GM19238 (cell line): ENCODE data around the gene METTL25.

Experiments
- DNase-seq: peaks from one replicate; pipeline ENCODE4 v3.0.0; 2011; ENCODE audit warnings: low spot score; ENCODE audit not compliant: insufficient read length

Gene METTL25

GRCh38 chr12:82470906-82471512 lies 112.7 kb downstream of the METTL25 start:
- no peak for DNase-seq

GRCh38 chr12:82473111-82473754 lies 114.9 kb downstream of the METTL25 start:
- no peak for DNase-seq

GRCh38 chr12:82474181-82474797 lies 116.0 kb downstream of the METTL25 start:
- no peak for DNase-seq

- DNase-seq: no peak
These were observed 116.5 kb downstream of the METTL25 start for GRCh38 chr12:82474798-82475184.

GRCh38 chr12:82475211-82475610 lies 116.9 kb downstream of the METTL25 start:
- DNase-seq: no peak

GRCh38 chr12:82476511-82476910 lies 118.2 kb downstream of the METTL25 start:
- no peak for DNase-seq

GRCh38 chr12:82479511-82479910 lies 121.2 kb downstream of the METTL25 start:
- DNase-seq: no peak

- no peak for DNase-seq
These were observed 122.3 kb downstream of the METTL25 start for GRCh38 chr12:82480606-82481005.

- no peak for DNase-seq
These were observed 123.6 kb downstream of the METTL25 start for GRCh38 chr12:82481954-82482353.

GRCh38 chr12:82486524-82487235 lies 128.4 kb downstream of the METTL25 start:
- no peak for DNase-seq

GRCh38 chr12:82504409-82504808 lies 146.1 kb downstream of the METTL25 start:
- DNase-seq: no peak

GRCh38 chr12:82505150-82505549 lies 146.8 kb downstream of the METTL25 start:
- DNase-seq: no peak

- no peak for DNase-seq
These were observed 149.4 kb downstream of the METTL25 start for GRCh38 chr12:82507686-82508085.

GRCh38 chr12:82510386-82510785 lies 152.1 kb downstream of the METTL25 start:
- DNase-seq: no peak

- DNase-seq: no peak
These were observed 156.6 kb downstream of the METTL25 start for GRCh38 chr12:82514880-82515279.

GRCh38 chr12:82515652-82516051 lies 157.3 kb downstream of the METTL25 start:
- DNase-seq: no peak

GRCh38 chr12:82517027-82517426 lies 158.7 kb downstream of the METTL25 start:
- DNase-seq: no peak

- no peak for DNase-seq
These were observed 159.5 kb downstream of the METTL25 start for GRCh38 chr12:82517808-82518207.

GRCh38 chr12:82519510-82519909 lies 161.2 kb downstream of the METTL25 start:
- no peak for DNase-seq

GRCh38 chr12:82522285-82522684 lies 164.0 kb downstream of the METTL25 start:
- DNase-seq: no peak

- DNase-seq: no peak
These were observed 164.4 kb downstream of the METTL25 start for GRCh38 chr12:82522762-82523161.

- no peak for DNase-seq
These were observed 165.7 kb downstream of the METTL25 start for GRCh38 chr12:82523996-82524395.
